ENCODE measurements around the gene FGFRL1.

DNA sequence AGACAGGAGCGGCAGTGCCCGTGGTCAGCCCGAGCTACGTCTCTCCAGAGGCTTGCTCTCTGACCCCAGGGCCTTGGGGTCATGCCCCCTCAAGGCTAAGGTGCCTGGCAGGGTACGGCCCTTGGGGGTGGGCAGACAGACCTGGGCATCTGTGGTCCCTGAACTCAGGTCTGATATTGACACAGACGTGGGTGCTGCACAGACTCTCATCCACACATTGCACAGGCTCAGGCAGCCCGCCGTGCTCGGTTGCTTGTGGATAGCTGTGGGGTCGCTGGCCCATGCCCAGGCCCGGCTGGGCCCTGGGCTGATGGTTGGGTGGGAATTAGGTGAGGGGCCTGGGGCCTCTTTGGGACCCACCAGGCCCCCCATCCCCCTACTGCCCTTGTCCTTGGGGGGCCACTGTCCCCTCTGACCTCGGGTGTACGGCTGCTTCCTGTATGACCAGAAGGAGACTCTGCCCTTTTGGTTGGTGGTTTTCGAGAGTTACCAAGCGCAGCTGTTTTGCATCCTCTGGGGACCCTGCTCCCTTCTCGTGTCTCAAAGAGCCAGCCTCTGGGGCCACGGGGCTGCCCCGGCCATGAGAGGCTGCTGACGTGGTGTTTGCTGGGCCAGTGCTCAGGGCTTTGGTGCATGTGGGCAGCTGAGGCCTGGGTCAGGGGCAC is 10.1 kb downstream of the FGFRL1 start:
- TF ChIP-seq CTCF (conservative IDR thresholded peaks at IDR 0.05 in 1 of 2, IDR thresholded peaks at IDR 0.05 in 1 of 2; ENCODE audit: low read depth in 1 of 2, low read length in 2 of 2), result no peak
- TF ChIP-seq EZH2 (IDR thresholded peaks at IDR 0.05; ENCODE audit: low read length, missing control alignments), result no peak

Measured in fibroblast of lung (primary cell).